Hepatocyte (in vitro differentiated cells): ENCODE measurements around the gene SLC38A5.

Source experiments
- EZH2 ChIP-seq: fragments of 200-600 bp; sonication (generic); IDR thresholded peaks from 2 replicates; pipeline ENCODE4 v1.6.1; 2016; ENCODE audit warnings: antibody characterized with exemption, mild to moderate bottlenecking, borderline replicate concordance
- EZH2phosphoT487 ChIP-seq: fragments of 200-600 bp; sonication (generic); IDR thresholded peaks from one replicate; pipeline ENCODE4 v1.6.1; 2018; ENCODE audit warnings: antibody characterized with exemption, mild to moderate bottlenecking, low read depth, moderate library complexity; ENCODE audit not compliant: unreplicated experiment, severe bottlenecking
- TF ChIP-seq, protein P1 (sequence below): fragments of 200-600 bp; sonication (generic); IDR thresholded peaks from 2 replicates; pipeline ENCODE4 v1.5.1; 2016; ENCODE audit warnings: antibody characterized with exemption, mild to moderate bottlenecking; ENCODE audit not compliant: poor library complexity

DNA sequence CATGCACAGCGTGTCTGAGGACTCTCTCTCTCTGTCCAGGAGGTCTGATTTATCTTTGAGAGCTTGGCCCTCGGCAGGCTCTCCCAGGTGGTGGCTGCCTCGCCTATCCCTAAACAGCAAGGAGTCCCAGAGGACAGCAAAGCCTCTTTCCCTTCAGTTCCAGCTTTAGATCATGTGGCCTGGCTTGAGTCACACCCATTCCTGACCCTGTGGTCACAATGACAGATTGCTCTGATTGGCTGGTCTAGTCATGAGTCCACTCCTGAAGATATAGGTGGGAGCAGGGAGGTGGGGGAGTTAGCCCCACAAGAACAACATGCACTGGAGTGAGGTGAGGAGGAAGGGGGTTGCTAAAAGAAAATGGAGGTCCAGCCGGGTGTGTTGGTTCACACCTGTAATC, 26.6 kb upstream of the SLC38A5 start:
- TF ChIP-seq, protein P1, sequence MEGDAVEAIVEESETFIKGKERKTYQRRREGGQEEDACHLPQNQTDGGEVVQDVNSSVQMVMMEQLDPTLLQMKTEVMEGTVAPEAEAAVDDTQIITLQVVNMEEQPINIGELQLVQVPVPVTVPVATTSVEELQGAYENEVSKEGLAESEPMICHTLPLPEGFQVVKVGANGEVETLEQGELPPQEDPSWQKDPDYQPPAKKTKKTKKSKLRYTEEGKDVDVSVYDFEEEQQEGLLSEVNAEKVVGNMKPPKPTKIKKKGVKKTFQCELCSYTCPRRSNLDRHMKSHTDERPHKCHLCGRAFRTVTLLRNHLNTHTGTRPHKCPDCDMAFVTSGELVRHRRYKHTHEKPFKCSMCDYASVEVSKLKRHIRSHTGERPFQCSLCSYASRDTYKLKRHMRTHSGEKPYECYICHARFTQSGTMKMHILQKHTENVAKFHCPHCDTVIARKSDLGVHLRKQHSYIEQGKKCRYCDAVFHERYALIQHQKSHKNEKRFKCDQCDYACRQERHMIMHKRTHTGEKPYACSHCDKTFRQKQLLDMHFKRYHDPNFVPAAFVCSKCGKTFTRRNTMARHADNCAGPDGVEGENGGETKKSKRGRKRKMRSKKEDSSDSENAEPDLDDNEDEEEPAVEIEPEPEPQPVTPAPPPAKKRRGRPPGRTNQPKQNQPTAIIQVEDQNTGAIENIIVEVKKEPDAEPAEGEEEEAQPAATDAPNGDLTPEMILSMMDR = no peak
- TF ChIP-seq EZH2 = no peak
- TF ChIP-seq EZH2phosphoT487 = no peak
